GM21447 (cell line): Measurements from ENCODE around the gene FAM171A2.

ENCODE experiments used
- ATAC-seq: cut with Tn5 transposase; IDR thresholded peaks from one replicate; pipeline ENCODE4 v1.9.1; 2021; ENCODE audit not compliant: unreplicated experiment

The FAM171A2 gene

DNA sequence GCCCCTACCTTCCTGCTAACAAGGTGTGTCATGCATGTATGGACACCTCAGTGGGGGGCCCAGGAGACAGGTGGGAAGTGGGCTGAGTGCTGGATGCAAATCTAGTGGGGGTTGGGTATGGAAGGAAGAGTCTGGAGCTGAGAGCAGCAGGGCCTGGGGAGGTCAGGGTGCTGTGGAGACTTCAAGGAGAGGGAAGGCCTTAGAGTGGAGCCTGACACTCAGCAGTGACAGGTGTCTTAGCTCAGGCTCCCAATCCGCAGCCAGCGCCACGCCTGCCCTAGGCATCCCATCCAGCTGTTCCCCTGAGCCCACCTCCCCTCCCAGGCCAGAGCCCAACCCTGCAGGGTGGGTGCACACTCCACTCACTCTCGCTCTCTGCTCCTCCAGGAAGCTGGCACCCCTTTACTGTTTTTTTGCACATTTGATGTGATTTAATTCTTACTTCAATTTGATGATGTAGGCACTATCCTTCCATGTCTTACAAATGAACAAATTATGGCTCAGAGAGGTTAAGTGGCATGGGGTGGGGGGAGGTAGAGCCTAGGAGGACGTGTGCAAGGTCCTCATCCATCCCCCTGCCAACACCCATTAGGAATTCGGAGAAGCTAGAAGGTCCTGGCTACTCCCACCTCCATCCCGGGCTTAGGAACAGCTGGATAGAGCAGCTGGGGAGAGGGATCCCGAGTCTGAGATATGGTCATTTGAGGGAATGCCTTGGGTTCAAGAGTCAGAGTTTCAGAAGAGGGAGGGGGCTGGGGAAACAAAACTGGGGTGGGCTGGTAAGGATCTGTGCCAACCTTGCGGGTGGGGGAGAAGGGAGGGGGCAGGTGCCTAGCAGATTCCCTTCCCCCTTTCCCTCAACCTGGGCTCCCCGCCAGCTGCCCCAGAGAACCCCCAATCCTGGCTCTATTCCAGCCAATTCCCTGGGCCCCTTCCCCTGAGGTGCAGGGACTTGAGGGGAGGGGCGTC, 2.1 kb downstream of the FAM171A2 start:
- ATAC-seq = no peak

DNA sequence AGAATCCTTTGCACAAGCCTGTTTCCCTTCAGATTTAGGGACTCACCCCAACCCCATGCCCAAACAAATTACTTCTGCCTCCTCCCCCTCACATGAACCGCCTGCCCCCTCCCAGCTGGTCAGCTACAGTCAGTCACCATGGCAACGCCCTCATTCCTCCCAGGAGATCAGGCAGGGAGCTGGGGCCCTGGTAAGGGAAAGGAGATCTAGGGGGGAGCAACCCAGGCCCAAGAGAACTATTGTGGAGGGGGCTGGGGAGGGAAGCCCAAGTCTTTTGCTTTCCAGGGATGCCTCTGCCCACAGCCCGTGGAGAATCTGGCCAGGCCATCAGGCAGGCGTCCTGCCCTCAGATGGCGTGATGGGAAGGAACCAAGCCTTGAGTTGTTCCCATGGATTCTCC, 2.8 kb downstream of the FAM171A2 start:
- no peak for ATAC-seq

DNA sequence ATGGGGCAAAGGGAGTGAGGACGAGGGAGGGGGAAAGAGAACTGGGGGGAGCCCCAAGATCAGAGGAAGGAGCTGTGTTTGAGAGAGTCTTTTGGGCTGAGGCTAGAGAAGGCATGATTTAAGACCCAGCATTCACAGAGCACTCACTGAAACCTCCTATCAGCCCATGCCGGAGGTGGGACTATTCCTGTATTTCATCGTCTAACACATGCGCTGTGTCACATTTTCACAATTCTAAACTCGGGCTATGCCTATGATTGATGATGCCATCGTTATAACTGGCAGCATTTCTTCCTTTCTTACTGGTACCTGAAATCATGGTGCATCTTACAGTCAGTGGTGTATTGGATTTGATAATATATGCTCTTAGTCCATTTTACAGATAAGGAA, 3.5 kb downstream of the FAM171A2 start:
- ATAC-seq = no peak

DNA sequence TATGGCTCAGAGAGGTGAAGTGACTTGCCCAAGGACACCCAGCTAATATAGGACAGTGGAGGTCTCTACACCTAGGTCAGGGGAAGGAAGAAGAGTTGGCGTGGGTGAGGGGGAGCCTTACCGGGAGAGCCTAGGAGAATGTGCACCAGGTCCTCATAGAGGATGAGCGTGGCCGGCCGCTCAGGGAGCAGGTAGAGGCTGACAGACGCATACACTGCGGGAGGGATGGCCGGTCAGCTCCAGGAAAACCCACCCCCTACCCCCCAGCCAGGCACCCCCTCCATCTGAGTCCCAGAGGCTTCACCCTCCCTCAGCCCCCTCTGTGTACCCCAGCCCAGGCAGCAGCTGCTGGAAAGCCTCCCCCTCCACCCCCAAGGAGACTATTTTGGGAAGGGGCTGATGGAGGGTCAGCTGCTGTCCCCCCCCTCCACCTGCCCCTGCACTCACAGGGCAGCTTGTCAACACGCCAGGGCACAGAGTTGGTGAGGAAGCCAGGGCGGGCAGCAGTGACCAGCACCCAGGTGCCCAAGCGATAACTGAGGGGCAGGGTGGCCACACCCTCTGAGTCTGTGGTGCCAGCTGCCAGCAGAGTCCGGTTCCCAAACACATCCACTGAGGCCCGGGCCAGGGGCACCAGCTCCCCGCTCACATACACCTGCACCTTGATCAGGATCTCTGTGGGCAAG, 4.1 kb downstream of the FAM171A2 start:
- no peak for ATAC-seq

DNA sequence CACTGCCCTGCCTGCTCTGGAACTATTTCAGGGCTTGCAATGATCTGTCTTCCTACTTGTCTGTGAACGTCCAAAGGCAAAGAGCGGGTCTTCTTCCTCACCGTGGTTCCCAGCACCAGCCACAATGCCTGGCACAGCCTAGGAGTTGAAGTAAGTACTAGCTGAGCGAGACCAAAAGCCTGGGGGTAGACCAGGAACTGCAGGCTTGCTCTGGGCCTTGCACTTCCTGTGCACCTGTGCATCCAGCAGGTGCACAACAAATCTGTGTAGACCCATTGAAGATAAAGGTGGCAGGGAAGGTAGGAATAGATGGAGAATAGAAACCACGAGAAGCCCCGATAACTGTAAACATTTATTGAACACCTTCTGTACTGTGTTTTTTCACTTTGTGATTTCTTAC, 4.6 kb downstream of the FAM171A2 start:
- ATAC-seq = no peak

DNA sequence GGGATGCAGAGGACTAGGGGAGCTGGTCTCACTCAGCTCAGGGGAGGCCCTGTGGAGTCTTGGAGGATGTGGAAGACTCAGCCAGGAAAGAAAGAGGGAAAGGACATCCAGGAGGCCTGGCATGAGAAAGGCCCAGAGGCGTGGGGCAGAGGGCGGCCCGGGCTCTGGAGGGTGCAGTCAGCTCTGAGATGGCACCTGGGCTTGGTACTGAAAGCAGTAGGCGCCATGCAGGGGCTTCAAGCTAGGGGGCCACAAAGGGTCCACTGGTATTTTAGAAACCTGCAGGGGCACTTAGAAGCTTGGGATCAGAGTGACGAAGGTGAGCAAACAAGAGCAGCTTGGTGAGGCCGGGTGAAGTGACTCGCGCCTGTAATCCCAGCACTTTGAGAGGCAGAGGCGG, 5.6 kb downstream of the FAM171A2 start:
- ATAC-seq = no peak

DNA sequence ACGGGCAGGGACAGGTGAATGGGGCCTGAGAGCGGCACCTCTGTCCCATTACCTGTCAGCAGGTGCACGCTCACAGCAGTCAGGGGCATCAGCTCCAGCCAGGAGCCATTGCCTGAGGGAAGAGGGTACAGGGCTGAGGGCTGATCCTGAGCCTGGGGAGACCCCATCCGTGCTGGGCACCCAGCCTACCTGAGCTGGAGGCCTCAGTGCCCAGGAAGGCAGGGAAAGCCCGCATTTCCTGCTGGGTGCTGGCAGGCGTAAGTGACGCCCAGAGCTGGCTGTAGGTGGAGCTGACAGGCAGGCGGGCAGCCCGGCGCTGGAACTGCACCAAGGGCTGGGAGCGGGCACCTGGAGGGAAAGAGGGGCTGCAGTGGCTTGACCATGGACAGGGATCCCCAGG, 7.4 kb downstream of the FAM171A2 start:
- ATAC-seq = no peak

DNA sequence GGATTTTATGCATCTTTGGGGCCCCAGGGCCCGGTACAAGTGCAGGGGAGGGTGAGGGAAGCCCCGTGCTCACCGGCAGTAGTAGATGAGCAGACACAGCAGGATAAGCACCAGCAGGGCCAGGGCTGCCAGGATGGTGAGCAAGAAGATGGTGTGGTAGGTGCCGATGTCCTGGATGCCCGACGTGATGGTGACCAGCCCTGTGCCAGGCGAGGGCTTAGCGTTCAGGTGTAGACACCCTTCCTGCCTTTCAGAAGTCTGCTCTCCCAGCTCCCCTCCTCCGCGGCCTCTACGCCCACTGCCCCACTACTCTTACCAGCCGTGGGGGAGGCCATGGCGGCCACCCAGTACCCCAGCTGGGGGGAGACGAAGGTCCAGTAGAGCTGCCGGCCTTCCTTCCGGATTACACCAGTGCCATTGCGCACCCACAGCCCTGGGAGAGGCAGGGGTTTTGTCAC, 8.0 kb downstream of the FAM171A2 start:
- no peak for ATAC-seq

DNA sequence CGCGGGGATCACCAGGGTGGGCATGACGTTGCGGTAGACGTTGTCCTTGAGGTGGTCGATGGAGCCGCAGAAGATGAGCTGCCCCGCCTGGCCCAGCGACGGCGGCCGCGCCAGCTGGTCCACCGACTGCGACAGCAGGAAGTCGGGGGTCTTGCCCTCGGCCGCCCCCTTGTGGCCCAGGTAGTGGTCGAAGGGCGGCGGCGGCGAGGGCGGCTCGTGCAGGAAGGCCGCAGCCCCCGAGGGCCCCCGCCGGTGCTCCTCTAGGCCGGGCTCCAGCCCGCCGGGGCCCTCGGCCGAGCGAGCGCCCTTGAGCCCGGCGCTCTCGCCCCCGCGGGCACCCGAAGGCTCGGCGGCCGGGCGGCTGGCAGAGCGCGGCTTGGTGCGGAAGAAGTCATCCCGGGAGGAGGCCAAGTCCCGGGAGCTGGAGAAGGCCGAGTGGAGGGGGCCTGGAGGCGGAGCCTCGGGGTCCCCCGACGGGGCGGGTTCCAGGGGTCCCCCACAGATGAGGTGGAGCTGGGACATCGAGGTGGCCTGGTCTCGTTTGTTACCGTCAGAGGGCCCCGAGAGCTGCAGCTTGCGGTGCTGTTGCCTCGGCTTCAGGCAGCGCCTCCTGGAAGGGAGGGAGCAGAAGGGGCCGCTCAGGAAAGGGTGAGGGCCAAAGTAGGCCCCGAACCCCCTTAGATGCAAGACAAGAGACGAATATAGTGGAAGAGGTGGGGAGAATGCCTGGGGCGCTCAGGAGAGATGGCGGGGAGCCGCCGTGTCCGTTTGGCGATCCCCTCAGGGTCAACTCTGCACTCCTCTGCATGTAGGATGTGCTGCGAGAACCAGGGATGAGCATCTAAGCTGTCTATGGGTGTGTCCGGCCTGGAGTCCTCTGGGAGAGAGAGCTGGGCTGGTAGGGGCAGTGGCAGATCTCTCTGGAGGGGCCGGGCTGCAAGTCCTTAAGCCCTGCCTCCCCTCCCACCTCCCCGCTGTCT, 8.8 kb downstream of the FAM171A2 start:
- no peak for ATAC-seq

DNA sequence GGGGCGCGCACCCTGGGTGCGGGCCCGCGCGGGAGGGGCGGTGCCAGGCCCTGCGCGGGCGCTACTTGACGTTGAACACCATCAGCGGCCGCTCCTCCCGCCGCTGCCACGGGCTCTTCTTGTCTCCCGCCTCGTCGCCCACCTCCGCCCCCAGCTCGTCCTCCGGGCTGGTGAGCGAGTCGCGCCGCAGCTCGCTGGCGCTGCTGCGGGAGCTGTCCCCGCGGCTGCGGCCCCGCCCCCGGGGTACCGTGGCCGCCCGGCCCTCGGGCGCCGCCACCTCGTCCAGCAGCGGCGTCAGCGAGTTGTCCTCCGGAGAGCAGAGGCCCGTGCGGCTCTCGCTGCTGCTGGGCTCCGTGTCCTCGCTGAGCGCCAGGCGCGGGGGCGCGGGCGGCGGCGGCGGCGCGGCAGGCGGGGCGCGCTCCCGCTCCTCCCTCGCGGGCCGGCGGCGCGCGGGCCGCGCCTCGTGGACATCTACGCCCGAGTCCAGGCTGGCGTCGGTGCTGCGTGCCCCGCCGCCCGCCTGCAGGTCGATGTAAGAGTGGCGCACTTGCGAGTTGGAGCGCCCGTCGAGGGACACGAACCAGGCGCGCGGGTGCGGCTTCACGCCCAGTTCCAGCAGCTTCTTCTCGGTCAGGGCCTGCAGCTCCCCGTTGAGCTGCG, 9.9 kb downstream of the FAM171A2 start:
- no peak for ATAC-seq

DNA sequence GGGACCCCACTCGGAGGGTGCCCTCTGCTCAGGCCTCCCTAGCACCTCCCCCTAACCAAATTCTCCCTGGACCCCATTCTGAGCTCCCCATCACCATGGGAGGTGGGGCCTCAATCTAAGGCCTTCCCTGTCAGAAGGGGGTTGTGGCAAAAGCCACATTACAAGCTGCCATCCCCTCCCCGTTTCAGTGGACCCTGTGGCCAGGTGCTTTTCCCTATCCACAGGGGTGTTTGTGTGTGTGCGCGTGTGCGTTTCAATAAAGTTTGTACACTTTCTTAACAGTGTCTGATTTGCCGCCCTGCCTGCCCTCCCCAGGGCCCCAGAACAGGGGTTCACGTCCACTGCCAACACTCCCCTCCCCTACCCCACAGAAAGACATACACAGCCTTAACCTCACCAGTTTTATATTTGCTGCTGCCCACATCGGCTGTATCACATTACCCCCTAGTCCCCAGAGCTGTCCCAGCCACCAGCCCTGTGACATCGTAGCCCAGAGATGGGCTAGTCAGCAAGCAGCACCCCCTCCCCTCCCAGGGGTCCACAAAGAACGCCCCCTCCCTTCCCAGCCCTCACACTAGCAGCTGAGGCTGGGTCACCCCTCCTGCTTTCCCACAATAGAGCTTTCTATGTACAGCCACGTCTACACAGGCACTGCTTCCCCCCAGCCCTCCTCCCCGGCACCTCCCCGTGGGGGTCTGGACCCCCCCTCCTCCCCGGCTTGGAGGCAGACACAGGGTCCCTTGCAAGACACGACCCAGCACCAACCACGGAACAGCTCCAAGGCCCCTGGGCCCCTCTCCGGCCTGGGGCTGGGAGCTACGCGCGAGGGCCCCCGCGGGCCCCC, 10.6 kb downstream of the FAM171A2 start:
- no peak for ATAC-seq

DNA sequence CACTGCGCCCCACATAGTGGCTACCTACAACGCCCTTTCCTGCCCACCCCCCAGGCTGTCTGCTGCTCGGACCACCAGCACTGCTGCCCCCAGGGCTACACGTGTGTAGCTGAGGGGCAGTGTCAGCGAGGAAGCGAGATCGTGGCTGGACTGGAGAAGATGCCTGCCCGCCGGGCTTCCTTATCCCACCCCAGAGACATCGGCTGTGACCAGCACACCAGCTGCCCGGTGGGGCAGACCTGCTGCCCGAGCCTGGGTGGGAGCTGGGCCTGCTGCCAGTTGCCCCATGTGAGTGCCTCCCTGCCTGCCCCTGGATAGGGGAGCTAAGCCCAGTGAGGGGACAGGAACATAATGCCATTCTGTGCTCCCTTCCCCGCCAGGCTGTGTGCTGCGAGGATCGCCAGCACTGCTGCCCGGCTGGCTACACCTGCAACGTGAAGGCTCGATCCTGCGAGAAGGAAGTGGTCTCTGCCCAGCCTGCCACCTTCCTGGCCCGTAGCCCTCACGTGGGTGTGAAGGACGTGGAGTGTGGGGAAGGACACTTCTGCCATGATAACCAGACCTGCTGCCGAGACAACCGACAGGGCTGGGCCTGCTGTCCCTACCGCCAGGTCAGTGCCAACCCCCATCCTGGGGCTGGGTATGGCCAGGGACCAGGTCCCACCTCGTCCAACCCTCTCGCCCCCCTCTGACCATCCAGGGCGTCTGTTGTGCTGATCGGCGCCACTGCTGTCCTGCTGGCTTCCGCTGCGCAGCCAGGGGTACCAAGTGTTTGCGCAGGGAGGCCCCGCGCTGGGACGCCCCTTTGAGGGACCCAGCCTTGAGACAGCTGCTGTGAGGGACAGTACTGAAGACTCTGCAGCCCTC, 11.5 kb downstream of the FAM171A2 start:
- ATAC-seq = no peak

DNA sequence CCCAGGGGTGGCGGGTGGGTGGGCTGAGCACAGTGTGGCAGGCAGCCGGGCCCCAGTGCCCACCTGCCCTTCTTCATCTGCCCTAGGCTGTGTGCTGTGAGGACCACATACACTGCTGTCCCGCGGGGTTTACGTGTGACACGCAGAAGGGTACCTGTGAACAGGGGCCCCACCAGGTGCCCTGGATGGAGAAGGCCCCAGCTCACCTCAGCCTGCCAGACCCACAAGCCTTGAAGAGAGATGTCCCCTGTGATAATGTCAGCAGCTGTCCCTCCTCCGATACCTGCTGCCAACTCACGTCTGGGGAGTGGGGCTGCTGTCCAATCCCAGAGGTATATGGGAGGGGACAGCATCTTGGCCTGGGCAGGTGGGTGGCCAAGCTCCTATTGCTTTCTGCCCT, 12.2 kb downstream of the FAM171A2 start:
- no peak for ATAC-seq

DNA sequence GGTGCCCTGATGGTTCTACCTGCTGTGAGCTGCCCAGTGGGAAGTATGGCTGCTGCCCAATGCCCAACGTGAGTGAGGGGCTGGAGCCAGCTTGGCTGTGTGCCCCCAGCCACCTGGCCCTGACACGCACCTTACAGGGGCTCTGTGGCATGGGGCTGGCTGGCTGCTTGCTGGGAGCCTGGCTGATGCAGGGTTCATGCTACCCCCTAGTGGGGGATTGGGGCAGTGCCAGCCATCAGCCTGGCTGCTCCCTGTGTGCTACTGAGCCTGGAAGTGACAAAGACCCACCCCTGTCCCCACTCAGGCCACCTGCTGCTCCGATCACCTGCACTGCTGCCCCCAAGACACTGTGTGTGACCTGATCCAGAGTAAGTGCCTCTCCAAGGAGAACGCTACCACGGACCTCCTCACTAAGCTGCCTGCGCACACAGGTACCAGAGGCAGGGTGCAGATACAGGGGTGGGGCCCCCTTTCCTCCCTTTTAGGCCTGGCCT, 12.9 kb downstream of the FAM171A2 start:
- ATAC-seq = no peak

DNA sequence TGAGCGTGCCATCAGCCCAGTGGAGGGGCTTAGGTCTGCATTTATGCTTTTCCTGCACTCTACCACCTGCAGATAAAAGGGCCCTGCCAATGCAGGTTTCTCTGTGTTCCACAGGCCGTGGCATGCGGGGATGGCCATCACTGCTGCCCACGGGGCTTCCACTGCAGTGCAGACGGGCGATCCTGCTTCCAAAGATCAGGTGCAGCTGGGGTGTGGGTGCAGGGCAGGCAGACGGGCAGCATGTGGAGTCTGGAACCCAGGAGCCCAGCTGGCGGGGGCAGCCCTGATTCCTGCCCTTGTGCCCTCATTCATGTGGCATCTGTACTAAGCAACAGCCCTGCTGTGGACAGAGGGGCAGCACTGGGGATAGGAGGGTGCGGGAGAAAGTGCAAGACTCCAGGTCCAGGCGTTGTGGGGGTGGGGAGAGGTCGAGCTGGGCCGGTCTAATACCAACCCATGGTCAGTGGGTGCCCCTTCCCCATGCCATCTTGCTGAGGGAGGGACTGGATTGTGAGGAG, 14.0 kb downstream of the FAM171A2 start:
- no peak for ATAC-seq

DNA sequence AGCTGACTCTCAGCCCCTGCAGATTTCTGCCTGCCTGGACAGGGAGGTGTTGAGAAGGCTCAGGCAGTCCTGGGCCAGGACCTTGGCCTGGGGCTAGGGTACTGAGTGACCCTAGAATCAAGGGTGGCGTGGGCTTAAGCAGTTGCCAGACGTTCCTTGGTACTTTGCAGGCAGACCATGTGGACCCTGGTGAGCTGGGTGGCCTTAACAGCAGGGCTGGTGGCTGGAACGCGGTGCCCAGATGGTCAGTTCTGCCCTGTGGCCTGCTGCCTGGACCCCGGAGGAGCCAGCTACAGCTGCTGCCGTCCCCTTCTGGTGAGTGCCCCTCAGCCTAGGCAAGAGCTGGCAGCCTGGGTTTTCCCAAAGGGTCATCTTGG, 14.7 kb downstream of the FAM171A2 start:
- ATAC-seq = no peak

DNA sequence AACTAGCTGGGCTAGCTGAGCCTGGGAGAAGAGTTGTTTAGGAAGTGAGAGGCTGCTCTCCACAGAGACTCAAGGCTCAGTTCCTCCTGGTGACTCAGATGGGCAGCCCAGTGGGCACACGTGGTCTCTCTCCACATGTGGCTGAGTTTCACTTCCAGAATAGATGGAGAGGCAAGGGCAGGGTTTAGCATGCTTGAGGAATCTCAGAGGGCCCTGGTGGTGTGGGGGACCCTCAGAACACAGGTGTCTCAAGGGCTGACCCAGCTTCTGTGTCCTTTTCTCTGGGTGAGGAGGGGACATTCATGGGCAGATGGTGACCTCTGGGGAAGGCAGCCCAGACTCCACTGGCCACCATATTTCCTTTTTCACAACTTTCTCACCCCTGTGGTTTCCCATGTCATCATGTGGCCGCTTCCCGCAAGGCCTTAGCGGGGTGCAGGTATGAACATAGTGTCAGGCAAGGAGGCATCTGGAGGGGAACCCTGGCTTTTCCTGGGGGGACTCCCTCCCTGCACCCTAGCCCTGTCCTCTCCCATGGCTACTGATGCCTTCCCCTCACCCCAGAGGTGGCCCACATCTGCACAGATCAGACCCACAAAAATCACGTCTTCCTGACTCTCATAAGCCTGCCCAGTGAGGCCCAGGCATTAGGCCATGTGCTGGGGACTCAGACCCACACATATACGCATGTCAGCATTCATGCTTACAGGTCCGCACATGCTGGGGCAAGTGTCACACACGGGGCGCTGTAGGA, 15.2 kb downstream of the FAM171A2 start:
- ATAC-seq = peak; percentile 45
